ENCODE measurements around the gene ATG101. TPM values are rescaled to one million over a fixed set of nuclear protein-coding genes. Genes with fewer than 3 reads are reported as not detected.

The ATG101 gene
- total and polyA plus RNA-seq, 2 of the 8 experiments (the other 6 are each of a cell fraction or from before 2014, with no cell fraction given), result 49.8 to 55.9 TPM

DNA sequence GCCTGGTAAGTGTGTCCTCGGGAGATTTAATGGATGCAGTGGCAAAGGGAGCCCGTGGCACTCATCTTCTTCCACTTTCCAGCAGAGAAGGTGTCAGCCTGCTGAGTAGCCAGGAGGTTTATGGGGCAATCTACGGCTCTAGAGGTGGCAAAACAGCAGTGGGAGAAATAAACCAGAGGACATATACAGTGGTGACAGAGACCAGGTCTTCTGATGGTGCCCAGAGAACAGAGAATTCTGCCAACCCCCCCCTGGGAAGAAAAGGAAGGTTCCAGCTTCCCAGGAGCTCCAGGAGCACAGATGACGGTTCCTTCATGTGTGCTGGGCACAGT is 52.7 kb downstream of the ATG101 start:
- Histone ChIP-seq H2BK5ac (ENCODE audit: low read depth, low read length) (peak overlapping the region; percentile 46), H2BK120ac (replicated peaks; ENCODE audit: low read depth, low read length) (no peak overlapping the region), H3K4ac (replicated peaks; ENCODE audit: insufficient read length, low read depth, low read length) (no peak overlapping the region), H3K79me2 (ENCODE audit: control insufficient read depth in 1 of 2, insufficient read depth in 2 of 2, low read length in 2 of 2) (no peaks in the 10 kb centered on the region), H3K4me3 (ENCODE audit: extremely low read depth in 1 of 4, insufficient read depth in 2 of 4, low read depth in 3 of 4, low read length in 4 of 4) (peak overlapping the region in 1 of 4 experiments; percentile 51; a peak in 1 of 8 replicates), H3K4me1 (replicated peaks in 1 of 4; ENCODE audit: control insufficient read depth in 3 of 4, insufficient read depth in 4 of 4, low read length in 3 of 4) (peaks cover 32 to 51% (median 35%) of the 10 kb centered on the region in 4 experiments), H2BK20ac (ENCODE audit: low read length) (peak overlapping the region; percentile 97; the same call in 1 of the 2 replicates), H3K9me3 (ENCODE audit: insufficient read depth in 2 of 2, low read depth in 1 of 2, low read length in 1 of 2) (no peaks in the 10 kb centered on the region), H2BK15ac (ENCODE audit: low read length) (peak overlapping the region; percentile 24; the same call in 1 of the 2 replicates), H4K8ac (ENCODE audit: extremely low read depth, insufficient read depth, low read length) (no peak overlapping the region), H3K23me2 (ENCODE audit: low read depth, low read length) (0 out of 2 replicates have a peak, but pooled peaks cover 2% of the 10 kb centered on the region), H2BK12ac (ENCODE audit: low read depth, low read length) (peak overlapping the region; percentile 78; the same call in 1 of the 2 replicates), H3K27ac (ENCODE audit: low read depth, low read length) (no peak overlapping the region), H2AFZ (ENCODE audit: low read length) (no peak overlapping the region), H3K23ac (ENCODE audit: insufficient read length) (no peak overlapping the region), H4K20me1 (replicated peaks in 1 of 2; ENCODE audit: control insufficient read depth in 1 of 2, insufficient read depth in 2 of 2, low read length in 2 of 2) (no peaks in the 10 kb centered on the region), H3K36me3 (ENCODE audit: control insufficient read depth in 2 of 4, insufficient read depth in 4 of 4, low read length in 3 of 4) (no peaks in the 10 kb centered on the region), H3K56ac (replicated peaks; ENCODE audit: insufficient read length, low read depth, low read length) (no peak overlapping the region), H4K91ac (replicated peaks; ENCODE audit: insufficient read length, low read length) (no peak overlapping the region), H3K4me2 (ENCODE audit: insufficient read depth in 1 of 2, low read depth in 2 of 2, low read length in 2 of 2) (0 out of 4 replicates have a peak overlapping the region, but pooled peaks have one; percentile 22 to 60), H4K5ac (ENCODE audit: insufficient read length, low read depth, low read length) (no peak overlapping the region), H3K79me1 (ENCODE audit: low read depth, low read length) (no peaks in the 10 kb centered on the region), H3K9ac (replicated peaks in 1 of 4; ENCODE audit: extremely low read depth in 1 of 4, low read depth in 3 of 4, low read length in 3 of 4) (no peak overlapping the region), H3K27me3 (replicated peaks in 1 of 4; ENCODE audit: control insufficient read depth in 3 of 4, extremely low read depth in 1 of 4, insufficient read depth in 3 of 4, low read length in 3 of 4) (no peaks in the 10 kb centered on the region), H3K14ac (ENCODE audit: insufficient read length) (no peak overlapping the region), H2AK5ac (ENCODE audit: low read depth, low read length) (peak overlapping the region; percentile 89; the same call in 1 of the 2 replicates), H3K18ac (ENCODE audit: extremely low read depth, low read length) (no peak overlapping the region)
- POLR2A ChIA-PET (ENCODE audit: partially characterized antibody), result interaction anchor here (2.0 kb wide), 1 partner anchor 86 kb away, joined by 5 read pairs; no protein-coding TSS in a partner anchor
- FAIRE-seq, result no peak
- CTCF ChIA-PET (ENCODE audit: partially characterized antibody), result interaction anchor here (0.6 to 12.6 kb wide), 14 partner anchors 8 to 156 kb away, joined by 3 to 338 read pairs (median 6); no protein-coding TSS in a partner anchor
- DNase-seq (ENCODE audit: low read depth in 1 of 2, low spot score in 2 of 2), result no peak
- TF ChIP-seq MAFK (IDR thresholded peaks at IDR 0.05; ENCODE audit: low read depth, low read length), result no peak
- TF ChIP-seq CHD2 (IDR thresholded peaks at IDR 0.05; ENCODE audit: low read length), result no peak
- no peak for TF ChIP-seq EGR1 (IDR thresholded peaks at IDR 0.05; ENCODE audit: borderline replicate concordance, low read depth, low read length)
- TF ChIP-seq, protein P1, sequence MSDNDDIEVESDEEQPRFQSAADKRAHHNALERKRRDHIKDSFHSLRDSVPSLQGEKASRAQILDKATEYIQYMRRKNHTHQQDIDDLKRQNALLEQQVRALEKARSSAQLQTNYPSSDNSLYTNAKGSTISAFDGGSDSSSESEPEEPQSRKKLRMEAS (IDR thresholded peaks at IDR 0.05), result no peak
- TF ChIP-seq POU5F1 (IDR thresholded peaks at IDR 0.05; ENCODE audit: low read depth, low read length), result no peak
- 78% methylated on average over 4 of the region's 4 CpGs; no CpG with 5 or more reads in 1 of the 2 experiments for WGBS, 2 experiments (ENCODE audit: extremely low coverage in 1 of 2, insufficient coverage in 1 of 2, insufficient read length in 1 of 2, insufficient replicate concordance in 2 of 2, low coverage in 1 of 2, low lambda C conversion rate in 2 of 2, missing lambda C conversion rate in 1 of 2)

Measured in H1 (cell line).